GM18511 (cell line): ENCODE data around the gene PRKCA.
"Not testable (repeated sequence)": the region's sequence is repeated elsewhere in the genome, so short reads cannot be mapped to it uniquely, and the experiment has no call there.

Experiments
- ATAC-seq: cut with Tn5 transposase; IDR thresholded peaks from one replicate; pipeline ENCODE4 v1.9.1; 2021; ENCODE audit warnings: mild to moderate bottlenecking, moderate library complexity; ENCODE audit not compliant: unreplicated experiment

PRKCA gene

GRCh38 chr17:66602659-66603384, 300.4 kb downstream of the PRKCA start:
- no peak for ATAC-seq

- no peak for ATAC-seq
Measured at GRCh38 chr17:66604376-66604775, 302.0 kb downstream of the PRKCA start.

DNA sequence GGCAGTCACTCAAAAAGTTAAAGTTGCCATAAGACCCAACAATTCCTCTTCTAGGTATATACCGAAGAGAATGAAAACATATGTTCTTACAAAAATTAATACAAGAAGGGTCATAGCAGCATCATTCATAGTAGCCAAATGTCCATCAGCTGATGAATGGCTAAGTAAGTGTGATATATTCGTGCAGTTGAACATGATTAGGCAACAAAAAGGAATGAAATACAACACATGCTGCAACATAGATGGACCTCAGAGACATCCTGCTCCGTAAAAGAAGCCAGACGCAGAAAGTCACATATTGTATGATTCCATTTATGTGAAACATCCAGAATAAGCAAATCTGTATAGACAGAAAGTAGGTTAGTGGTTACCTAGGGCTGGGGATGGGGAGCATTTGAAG, 303.1 kb downstream of the PRKCA start:
- no peak for ATAC-seq

- ATAC-seq = no peak
Measured at GRCh38 chr17:66610361-66611133, 308.1 kb downstream of the PRKCA start.

GRCh38 chr17:66611397-66611796, 309.0 kb downstream of the PRKCA start:
- ATAC-seq = no peak

GRCh38 chr17:66612993-66613392, 310.6 kb downstream of the PRKCA start:
- ATAC-seq = no peak

DNA sequence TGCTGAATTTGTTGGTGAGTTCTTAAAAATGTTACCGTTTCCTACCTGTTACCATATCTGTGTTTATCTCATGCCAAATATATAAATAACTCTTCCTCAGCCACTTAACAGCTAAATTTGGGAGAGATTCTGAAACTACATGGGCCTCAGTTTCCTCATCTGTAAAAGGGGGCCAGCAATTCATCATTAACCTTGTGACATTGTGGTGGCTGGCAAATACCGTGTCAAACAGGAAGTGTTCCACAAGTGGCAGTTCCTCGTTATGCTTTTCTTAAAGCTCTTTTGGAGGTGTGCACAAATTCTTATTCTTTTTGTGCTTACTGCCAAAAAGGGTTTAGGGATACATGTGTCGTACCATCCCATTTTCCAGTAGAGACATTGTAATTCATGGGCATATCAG, 312.1 kb downstream of the PRKCA start:
- no peak for ATAC-seq

DNA sequence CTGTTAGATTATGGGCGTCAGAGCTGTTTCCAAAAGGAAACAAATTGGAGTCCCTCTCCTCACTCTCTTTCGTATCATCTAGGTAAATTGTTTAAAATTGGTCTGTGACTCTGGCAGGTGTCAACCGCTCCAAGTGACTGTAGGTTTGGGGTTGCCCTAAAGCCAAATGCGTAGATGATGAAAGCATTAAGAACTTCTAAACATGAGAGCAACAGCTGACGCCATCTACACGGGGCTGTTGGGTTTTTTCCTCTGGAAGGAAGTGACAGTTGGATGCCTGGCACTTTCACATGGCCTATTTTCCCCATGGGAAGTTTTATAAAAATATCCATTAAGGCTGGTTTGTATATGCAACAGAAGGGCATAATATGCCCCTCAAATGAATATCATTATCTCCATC, 316.8 kb downstream of the PRKCA start:
- ATAC-seq = no peak

GRCh38 chr17:66620528-66620927, 318.1 kb downstream of the PRKCA start:
- ATAC-seq = no peak

DNA sequence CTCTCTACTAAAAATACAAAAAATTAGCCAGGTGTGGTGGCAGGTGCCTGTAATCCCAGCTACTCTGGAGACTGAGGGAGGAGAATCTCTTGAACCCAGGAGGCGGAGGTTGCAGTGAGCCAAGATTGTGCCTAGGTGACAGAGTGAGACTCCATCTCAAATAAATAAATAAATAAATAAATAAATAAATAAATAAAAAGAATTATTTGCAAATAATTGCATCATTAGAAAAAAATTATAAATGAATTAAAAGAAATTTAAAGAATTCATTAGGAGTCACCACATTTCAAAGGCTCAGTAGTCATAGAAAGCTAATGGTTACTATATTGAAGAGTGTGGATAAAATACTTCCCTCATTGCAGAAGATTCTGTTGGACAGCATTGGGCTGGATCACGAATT, 322.2 kb downstream of the PRKCA start:
- not testable (repeated sequence) for ATAC-seq

DNA sequence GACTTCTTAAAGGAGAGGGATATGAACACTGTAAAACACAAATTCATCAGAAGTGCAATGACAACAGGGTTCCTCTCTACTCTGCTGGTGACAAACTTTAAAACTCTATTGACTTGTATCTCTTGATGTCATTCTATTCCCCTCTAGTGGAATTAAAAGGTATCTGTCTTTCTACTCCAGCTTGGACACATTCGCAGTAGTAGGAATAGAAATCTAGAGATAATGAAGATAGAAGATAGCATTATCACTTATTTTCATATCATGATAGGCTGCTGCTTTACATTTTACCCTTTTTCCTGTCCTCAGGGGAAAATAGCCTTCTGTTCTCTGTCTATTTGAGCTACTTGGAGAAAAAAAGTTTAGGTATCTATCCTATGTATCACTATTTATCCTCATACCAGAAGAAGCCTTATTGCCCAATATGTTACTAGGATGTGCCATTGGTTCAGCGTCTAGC, 322.9 kb downstream of the PRKCA start:
- no peak for ATAC-seq

- ATAC-seq = no peak
Measured at GRCh38 chr17:66627985-66628384, 325.6 kb downstream of the PRKCA start.

GRCh38 chr17:66629762-66630161, 327.3 kb downstream of the PRKCA start:
- ATAC-seq = no peak

DNA sequence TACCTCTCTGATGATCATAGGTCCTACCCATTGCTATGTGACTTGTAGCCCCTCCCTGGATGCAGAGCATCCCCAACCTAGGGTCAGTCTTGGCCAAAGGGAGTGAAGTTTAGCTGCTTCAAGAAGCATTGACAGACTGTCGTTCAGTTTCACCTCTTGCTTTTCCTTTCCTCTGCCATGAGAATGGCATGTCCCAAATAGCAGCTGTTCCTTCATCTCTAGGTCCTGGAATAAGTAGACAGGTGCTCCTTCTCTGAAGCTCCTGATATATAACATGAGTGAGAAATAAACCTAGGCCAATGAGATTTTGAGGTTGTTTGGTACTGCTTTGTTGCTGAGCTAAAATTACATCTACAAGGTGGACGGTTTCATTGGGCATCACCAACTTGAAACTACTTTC, 328.0 kb downstream of the PRKCA start:
- no peak for ATAC-seq

- ATAC-seq = no peak
Measured at GRCh38 chr17:66630828-66631472, 328.5 kb downstream of the PRKCA start.

- ATAC-seq = no peak
Measured at GRCh38 chr17:66632731-66633130, 330.3 kb downstream of the PRKCA start.

DNA sequence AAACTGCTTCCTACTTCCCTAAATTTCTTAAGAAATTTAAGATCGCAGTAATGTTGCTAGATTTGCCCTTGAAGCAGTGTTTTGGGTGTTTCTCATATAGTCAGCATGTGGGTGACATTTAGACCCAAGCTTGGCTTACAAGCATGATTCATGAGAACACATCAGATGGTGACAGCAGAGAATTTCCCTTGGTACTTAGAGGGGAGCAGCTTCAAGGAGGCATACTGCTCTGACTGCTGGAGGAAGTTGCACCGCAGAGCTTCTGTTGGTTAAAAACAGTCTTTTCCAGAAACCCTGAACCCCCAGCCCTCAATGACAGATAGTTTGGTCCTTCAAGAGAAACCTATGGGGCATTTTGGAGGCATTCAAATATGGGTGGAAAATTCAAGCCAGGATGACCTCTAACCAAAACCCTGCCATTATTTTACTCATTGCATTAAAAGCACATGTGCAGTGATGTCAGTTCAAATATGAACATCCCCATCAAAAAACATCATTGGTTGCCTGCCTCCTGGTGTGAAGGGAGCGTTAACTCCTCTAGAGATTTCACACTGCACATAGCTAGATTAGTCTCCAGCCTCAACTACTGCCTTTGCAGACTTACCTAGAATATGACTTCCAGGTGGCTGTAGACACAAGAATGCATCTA, 331.0 kb downstream of the PRKCA start:
- ATAC-seq = no peak

DNA sequence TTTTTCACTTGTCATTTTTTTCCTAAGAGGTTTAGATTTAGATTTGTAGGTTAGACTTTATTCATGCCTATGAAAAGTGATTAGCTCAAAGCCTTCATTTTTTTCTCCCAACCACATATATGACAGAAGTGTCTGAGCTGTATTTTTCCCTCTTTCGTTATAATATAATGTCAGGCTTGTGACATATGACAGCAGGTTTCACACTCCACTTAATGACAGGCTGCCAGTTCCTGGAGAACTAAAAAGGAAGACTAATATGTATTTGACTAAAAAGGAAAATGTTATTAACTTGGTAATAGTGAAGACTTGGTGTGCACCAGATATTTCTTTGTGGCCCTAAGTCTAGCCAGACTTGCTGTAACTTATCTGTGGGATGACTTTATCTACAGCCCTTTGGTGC, 331.8 kb downstream of the PRKCA start:
- ATAC-seq = no peak

- ATAC-seq = no peak
Measured at GRCh38 chr17:66635386-66636045, 333.1 kb downstream of the PRKCA start.

GRCh38 chr17:66636111-66636510, 333.7 kb downstream of the PRKCA start:
- no peak for ATAC-seq

DNA sequence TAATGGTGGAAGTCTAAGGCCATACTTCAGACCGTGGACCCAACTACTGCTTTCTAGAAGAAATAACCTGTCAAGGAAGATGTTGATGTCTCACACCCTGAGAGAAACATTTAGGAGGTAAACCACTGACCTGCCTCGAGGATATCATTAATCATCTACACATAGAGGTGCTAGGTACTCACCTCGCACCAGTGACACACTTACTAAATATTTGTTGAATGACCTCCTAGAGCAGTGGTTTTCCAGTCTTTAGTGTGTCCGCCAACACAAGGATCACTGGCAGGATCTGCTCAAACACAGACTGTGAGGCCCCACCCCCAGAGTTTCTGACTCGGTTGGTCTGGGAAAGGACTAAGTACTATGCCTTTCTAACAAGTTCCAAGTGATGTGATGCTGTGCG, 335.1 kb downstream of the PRKCA start:
- ATAC-seq = no peak
